Left forelimb (tissue), 1 donor: ENCODE results near the gene ALS2CL.

Experiments used
- DNase-seq: peaks from one replicate; pipeline ENCODE4 v3.0.0-alpha.2; 2018; ENCODE audit warnings: low spot score

The ALS2CL gene

DNA sequence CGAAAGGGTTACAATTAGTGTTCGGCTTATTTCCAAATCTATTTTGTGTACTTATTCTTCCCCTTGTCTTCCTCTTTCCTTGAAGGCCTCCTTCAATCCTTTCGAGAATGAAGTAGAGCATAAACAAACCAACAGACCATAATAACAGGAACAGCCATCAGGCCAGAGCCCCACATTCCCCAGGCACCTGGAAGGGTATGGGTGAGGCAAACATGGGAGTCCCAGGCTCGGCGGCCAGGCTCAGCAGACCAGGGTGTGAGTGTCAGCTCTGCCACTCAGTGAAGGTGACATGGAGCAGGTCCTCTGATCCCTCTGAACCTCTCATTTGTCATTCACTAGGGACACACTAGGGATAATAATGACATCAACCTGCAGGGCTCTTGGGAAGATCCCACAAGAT lies 13.8 kb downstream of the ALS2CL start:
- no peak for DNase-seq

DNA sequence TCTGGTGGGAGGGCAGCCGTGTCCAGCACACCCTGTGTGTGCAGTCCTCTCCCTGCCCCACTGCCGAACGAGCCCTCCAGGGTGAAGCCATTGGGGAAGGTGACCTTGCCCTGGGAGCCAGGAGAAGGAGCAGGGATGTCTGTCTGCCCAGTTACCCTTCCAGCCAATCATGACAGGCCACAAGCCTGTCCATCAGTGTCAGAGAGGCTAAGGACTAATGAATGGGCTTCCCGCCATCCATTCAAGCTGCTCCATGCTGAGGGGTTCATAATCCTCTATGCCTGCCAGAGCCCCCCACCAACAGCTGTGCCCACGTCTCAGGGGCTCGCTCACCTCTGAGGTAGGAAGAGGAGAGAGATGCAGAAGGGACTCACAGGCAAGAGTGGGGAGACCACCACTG lies 15.2 kb downstream of the ALS2CL start:
- DNase-seq = no peak

DNA sequence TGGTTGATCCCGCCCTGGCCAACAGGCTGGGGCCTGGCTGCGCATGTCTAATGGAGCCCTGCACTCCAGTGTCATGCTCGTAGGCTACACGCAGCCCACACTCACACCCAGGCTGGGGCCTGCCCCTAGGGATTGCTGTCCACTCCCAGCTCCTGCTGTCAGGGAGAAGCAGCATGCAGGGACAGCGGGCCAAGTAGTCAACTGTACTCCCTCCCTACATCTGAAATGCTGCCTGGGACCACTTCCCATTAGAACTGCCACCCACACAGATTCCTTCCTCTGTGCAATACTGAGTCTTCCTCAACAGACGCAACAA lies 16.1 kb downstream of the ALS2CL start:
- no peak for DNase-seq

DNA sequence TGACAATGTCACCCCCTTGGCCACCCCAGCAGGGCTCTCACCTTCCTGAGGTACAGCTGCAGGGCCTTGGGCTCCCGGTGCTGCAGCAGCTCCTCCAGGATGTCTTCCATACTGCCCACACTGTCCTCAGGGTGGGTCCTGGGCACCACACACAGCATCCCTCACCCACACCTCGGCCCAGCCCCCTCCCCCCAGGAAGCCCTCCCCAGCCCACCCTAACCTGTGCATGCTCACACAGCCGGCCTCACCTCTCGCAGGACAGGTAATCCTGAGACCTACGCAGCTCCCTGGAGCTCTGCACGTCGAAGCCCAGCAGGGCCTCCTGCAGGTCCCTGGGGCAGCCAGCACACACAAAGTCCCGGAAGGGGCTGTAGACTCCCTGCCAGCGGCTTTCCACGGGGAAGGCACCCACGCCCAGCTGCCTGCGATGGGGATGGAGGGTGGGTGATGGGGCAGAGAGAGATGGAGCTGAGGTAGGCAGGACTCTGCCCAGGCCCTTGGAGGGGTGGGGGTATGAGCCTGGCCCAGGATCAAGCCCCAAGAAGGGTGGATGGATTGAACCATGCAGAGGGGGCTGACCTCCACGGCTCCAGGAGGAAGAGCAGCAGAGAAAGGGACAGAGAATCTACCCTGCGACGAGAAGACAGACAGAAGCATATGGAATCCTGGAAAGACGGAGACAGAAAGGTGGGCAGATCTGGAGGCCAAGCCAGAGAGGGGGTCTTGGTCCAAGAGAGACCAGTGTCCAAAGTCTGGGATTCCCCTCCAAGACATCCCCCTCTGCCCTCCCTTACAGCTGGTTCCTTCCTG lies 16.7 kb downstream of the ALS2CL start:
- no peak for DNase-seq

DNA sequence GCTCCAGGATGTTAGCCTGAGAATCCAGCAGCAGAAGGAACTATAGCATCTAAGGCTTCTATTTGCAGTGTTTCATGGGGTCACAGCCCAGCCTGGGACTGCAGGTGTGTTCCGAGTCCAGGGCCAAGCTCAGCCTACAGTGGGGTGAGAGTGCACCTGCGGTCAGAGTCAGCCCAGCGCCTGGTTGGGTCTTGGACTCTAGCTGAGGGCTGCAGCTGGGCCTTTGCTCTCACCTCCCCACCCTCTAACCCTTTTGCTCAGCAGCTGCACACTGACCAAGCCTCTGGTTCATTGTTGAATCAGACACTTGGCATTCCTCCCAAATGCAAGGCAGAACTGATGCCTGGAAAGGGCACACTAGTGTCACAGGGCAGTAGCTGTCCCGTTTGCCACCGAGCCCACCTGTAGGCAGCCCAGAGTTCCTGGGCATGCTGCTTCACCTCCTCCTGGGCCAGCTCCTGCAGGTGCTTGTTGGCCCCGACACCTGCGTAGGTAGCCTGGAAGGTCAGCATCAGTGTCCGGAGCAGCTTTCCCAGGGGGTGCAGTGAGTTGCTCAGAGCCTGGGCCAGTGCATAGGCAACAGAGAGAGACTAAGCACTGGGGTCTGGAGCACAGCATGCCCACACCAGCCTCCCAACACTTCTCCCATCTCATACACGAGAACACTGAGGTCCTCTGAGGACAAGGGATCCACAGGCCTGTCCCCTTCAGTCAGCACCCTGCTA lies 17.5 kb downstream of the ALS2CL start:
- no peak for DNase-seq

DNA sequence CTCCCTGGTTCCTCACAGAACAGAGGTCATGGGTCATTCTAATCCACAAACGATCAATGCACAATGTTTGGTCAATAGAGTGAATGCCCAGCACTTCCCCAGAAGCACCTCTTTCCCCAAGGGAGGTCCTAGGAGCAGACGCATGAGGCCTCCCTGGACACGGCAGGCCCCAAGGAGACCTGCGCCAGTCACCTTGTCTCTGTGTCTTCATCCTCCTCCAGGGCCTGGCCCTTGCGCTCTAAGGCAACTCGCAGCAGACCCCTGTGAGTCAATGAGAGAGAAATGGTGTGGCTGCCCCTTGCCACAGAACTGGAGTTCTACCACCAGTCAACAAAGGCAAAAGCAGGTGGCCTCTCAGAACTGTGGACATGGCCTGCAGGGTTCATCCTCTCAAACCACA lies 18.1 kb downstream of the ALS2CL start:
- DNase-seq = peak; percentile 42

DNA sequence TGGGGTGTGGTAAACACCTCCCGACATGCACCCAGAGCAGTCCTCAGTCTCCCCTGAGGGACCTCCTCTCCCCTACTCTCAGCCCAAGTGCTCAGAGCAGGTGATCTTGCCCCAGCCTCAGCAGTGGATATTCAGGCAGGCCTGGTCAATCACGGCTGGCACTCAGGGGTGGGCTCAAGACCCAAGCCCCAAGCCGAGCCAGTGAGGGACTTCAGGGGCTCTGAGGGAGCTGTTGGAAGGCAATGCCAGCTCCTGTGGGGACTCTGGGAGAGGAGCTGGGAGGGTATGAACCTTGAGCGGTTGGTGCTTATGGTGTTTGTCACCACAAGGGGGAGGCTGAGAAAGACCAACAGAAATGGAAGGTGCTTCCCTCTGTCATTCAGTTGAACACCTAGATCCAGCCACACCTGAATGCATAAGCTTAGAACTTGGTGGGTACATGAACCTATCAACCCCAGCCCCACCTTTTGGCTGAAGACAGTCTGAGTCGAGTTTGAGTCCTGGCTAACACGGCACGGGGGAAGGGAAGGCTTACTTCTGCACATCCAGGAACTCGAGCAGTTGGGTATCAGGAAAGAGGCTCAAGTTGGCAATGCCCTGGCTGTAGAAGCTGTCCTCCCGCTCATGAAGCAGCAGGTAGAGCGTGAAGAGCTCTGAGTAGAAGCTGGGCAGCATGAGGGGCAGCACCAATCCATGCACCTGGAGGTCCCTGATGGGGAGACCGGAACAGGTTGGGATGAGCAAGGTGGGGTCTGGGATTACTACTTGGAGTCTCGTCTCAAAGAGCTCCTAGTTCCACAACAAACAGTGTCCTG lies 19.2 kb downstream of the ALS2CL start:
- DNase-seq = peak; percentile 58

DNA sequence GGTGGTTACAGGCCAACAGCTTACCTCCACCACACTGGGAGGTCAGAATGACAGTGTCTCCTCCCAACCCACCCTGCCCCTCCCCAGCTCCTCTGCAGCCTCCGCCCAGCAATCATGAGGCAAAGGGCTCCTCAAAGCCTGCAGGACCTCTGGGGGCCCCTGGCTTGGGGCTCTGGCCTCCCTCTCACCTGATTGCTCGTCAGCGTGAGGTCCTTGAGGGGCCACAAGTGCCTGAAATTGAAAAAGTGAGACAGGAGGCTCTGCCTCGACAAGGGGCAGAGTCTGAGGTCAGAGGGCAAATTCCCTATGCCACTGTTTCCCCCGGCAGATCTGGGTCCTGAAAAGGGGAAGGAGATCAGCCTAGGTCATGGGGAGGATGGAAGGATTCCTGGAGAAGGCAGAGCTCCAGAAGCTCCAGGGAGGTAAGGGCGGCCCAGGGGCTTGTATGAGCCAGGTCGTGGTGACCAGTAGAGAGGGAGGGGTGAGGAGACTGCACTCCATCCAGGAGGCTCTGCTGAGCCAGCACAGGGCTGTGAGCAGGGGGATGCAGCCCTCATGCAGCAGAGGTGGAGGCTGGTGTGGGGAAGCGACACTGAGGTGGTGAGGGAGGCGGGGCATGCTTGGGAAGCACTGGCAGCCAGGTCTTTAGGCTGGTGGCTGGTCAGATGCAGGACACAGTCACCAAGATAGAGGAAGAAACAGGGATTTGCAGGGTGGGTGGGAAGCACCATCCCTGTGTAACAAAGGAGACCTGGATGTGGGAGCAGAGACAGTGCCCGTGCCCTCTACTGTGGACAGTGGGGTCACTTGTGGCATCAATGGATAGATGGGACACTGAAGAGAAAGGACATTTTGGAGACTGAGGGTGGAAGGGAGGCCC lies 20.1 kb downstream of the ALS2CL start:
- peak; percentile 55 for DNase-seq

DNA sequence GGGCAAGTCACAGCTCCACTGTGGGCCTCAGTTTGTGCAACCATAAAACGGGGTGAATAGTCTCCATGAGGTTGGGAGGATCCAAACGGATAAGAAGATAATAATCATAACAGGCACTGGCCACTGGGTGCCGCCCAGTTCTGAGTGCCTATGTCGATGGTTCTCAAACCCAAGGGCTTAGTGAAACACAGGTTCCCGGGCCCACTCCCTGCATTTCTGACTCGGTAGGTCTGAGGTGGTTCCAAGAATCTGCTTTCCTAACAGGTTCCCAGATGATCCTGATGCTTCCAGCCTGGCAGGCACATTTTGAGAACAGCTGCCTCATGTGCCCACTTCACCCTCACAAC lies 21.2 kb downstream of the ALS2CL start:
- peak; percentile 25 for DNase-seq

DNA sequence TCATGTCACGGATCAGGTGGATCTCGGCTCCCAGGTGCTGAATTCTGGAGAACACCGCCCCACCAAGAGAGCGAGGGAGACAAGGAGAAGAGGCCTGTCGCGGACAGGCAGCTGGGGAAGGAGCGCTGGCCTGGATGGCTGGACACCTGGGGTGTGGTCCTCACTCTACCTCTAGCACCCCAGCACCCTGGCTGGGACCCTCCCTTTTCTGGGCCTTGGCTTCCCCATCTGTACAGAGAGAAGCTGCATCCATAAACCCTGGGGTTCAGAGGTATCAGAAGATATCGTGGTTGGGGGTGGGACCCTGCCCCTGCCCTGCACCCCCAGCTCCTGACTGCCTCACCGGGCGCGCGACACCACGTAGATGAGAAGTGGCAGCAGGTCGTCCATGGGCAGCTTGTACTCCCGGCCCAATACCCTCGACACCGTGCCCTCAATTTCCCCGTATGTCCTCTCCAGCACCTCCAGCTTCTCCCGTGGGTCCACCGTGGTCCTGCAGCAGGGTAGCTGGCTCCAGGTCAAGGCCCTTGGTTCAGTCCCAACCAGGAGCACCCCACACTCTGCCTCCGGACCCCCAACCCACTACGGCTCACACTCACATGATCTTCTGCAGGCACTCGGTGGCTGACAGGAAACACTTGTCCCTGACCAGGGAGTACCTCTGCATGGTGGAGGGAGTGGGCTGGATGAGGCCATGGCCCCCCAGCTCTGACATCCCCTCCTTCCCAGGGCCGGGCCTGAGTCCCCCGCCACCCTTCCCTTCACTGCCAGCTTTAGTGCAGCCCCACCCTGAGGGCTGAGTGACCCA lies 21.7 kb downstream of the ALS2CL start:
- DNase-seq = peak; percentile 57

DNA sequence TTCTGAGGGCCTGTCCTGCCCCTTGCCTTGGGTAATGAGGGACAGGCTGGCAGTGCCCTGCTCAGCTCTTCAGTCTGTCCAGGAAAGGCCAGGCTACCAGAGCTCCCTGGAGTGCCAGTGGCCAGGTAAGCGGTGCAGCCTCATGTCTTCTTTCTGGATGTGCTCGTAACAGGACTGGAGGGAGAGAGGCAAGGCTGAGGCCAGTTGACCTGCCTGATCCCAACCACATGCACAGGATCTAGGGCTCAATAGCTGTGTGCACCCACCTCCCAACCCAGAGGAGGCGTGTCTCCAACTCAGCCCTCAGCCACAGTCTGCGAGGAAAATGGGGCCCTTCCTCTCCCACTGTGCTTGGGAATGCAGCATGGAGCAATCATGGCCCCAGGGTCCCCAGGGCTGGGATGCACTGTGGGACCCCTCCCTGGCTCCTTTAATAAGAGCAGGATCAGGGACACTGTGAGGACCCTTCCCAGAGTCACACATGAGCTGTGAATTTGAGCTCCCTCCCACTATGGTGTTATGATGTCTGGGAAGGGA lies 22.5 kb downstream of the ALS2CL start:
- no peak for DNase-seq

DNA sequence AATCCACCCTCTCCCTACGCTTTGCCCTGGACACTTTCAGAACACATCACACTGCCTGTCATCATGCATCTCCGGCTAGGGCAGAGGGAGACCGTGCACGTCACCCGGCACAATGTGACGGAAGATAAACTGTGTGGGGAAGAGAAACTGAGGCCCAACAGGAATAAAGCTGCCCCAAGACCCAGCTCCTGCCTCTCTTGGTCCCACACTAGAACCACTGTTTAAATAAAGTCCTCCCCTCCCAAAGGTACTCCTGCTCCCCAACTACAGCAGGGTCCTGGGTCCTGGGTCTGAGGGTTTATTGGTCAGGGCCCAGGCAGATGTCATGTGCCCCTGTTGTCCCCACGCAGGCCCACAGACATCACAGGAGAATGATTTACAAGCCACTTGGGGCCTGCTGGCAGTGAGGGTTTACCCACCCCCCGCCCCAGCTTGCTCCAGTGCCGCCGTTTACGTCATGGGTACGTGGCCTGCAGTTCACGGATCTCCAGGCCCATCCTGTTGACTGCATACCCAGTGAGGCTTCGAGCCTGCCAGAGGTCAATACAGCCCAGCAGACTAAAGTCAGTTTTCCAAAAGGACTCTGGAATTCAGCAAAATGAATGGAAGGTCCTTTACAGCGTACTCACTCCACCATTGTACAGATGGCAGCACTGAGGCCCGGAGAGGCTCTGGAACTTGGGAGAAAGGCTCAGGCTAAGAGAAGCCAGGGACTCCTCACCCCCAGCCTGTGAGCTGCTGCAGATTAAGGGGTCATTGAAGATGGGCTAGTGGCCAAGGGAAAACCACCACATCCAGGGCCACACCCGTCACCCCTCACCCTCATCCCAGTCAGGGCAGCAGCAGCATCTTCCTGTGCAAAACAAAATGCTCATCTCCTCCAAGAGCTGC lies 23.2 kb downstream of the ALS2CL start:
- DNase-seq = peak; percentile 44

DNA sequence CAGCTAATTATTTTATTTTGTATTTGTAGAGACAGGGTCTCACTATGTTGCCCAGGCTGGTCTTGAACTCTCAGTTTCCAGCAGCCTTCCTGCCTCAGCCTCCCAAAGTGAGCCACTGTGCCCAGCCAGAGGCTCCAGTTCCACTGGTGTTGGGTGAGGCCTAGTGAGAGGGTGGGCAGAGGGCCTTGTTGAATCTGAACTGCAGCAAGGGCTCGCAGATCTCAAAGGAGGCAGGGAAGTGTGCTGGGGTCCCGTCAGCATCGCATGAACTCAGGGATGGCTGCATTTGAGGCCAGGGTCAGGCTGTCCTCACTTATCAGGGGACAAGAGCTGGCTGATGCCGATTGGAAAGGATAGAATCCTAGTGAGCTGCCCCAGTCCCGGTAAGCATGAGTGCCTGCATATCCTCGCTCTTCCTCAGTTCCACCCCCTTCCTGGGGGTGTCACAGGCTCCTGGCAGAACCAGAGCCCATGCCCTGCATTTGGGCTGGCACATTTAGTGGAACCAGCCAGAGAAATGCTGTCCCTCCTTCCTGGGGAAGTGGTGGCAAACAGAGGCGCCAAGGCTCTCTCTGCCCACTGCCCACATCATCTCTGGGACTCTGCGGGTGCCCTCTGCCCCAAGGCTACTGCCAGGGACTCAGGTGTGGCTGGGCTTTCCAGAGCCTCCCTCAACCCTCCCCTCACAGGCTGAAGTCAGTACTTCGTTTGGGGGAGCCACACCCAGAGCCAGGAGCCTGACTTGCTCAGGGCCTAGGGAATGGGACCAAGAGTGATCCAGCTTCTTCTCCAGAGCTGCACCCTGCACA lies 24.1 kb downstream of the ALS2CL start:
- peak; percentile 55 for DNase-seq

DNA sequence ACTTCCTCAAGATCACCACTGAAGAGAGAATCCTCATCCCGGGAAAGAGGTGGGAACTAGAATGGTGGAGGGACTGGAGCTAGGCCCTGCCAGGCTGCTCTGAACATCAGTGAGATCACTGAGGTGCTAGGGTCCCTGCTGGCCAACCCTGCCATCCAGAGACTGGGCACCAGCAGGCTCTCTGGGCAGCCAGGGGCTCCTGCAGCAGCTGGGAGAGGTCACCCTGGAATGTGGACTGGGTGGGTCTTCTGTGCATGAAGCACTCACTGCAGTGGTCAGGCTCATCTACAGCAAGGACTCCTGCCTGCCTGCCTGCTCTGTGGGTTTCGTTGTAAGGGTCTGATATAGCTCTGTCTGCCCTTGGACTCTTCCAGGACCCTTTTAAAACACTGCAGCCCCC lies 24.9 kb downstream of the ALS2CL start:
- peak; percentile 48 for DNase-seq

DNA sequence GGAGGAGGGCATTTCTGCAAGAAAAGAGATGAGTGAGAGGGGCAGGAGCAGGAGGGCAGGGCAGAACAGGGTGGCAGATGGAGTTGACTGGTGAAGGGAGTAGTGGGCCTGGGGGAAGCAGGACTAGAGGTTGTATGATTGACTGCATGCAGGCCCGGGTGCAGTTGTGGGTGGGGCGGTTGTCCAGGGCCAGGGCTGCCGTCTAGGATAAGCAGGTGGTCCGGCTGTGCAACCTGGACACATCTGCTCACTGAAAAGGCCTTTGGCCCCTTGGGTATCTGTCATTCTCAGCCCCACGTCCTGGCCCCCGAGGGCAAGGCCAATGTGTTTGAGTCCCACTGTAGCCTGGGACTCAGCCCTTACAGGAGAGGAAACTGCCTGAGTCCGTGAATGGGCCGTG lies 25.4 kb downstream of the ALS2CL start:
- DNase-seq = peak; percentile 62

DNA sequence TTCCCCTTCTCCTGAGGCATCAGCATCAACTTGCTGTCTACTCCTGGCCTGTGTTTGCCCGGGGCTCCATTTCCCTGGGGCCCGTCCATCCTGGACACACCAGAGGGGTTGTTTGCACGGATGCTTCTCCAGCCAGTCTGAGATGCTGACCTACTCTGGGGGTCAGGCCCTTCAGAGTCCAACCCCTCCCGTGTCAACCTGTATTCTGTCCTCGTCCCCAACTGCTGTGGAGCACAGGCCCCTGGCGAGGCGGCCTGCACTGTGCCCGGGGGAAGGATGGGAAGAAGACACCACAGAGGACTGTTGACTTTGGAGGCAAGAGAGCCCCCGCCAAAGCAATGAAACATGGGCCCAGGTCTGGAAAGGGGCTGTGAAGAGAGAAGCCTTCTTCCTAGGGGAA lies 25.8 kb downstream of the ALS2CL start:
- DNase-seq = peak; percentile 62

DNA sequence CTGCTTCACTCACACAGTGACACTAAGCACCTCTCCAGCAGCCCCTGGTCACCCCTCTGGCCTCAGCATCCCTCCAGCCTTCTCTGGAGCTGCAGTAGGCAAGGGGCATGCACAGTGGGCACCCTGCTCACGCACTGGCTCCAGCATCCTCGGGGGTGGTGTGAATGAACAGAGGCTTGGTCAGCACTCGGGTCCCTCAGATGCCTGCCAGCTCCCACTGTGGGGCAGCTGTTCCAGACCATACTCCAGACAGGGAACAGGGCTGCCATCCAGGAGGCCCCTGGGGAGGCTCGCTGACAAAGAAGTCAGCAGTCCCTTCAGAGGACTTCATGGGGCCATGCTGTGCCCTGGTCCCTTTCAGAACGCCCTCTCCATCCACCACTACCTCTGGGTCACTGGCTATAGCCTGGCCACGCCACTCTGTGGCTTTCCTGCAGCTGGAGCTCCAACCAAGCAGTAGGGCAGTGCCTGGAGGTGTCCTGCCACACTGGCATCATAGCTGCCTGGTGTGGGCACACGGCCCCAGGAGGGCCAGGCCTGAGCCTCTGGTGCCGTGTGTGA lies 26.3 kb downstream of the ALS2CL start:
- no peak for DNase-seq

DNA sequence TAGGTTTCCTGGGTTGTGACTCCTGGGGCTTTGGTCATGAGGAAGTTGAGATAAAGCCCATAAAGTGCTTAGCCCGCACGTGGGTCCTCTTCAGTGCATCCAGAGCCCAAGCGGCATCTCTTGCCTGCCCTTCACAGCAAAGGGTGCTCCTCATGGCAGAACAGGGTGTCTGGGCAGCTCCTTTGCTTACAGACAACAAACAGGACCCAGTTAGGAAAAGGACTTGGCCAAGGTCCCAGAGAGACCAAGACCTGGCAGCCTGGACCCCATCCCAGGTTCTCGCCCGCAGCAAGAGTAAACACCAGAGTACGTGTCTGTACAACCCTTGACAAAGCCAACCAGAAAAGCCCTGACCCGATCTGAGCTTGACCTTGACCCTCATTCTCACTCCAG lies 27.0 kb downstream of the ALS2CL start:
- peak; percentile 56 for DNase-seq
